ENCODE results near the gene AQP12A.
"Not testable (repeated sequence)": the region's sequence is repeated elsewhere in the genome, so short reads cannot be mapped to it uniquely, and the experiment has no call there.

AQP12A gene

DNA sequence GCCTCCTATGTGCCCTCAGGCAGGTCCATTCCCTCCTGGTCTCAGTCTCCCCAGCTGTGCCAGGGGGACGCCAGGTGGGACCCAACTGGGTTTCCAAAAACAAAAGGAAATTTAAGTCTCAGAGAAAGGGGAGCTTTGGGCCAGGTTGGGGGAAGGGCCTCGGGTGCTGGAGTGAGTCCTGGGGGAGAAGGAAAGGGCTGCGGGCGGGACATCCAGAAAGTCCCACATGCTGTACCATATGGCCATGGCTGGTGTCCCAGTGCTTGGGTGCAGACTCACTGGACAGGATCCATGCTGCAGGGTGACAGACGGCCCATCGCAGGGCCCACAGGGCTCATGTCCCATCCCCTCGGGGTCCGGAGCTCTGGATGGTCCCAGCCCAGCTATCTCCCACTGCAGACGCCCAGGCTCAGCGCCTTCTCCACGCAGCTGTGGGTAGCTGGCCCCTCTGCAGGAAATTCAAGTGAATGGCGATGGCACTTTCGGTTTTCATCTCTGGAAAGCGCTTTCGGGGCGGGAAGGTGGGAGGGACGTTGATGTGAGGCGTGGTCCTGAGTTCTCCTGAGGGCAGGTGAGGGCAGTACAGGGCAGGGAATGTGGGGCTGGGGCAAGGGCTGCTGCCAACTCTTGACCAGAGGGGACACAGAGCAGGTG, 1.1 kb upstream of the AQP12A start:
- not testable (repeated sequence) for H3K36me3 ChIP-seq (ENCODE audit: control insufficient read depth, insufficient read depth, low read length); H3K4me1 ChIP-seq (ENCODE audit: control insufficient read depth, insufficient read depth, low read length, poor library complexity, severe bottlenecking); H3K4me3 ChIP-seq (ENCODE audit: extremely low read depth, insufficient read depth, low read length, poor library complexity, severe bottlenecking); H3K9me3 ChIP-seq (ENCODE audit: control insufficient read depth, low read length); H3K27ac ChIP-seq (ENCODE audit: low read depth, low read length, severe bottlenecking)
- 75 to 97% methylated on average over 1 to 3 of the region's 18 CpGs for WGBS, 2 experiments (ENCODE audit: insufficient coverage in 2 of 2)

DNA sequence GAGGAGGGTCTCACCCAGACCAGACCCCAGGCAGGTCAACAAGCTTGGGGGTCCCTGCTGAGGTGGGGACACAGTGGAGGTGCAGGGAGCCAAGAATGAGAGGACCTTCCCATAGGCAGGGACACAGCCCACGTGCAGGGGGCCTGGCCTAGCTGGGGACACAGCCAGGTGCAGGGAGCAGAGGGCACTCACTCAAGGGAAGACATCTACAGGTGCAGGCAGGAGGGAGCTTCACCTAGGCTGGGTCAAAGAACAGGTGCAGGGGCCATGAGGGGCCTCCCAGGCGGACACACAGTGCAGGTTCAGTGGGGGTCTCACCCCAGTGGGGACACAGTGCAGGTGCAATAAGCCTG, 615 bp upstream of the AQP12A start:
- not testable (repeated sequence) for H3K4me1 ChIP-seq (ENCODE audit: control insufficient read depth, insufficient read depth, low read length, poor library complexity, severe bottlenecking); H3K4me3 ChIP-seq (ENCODE audit: extremely low read depth, insufficient read depth, low read length, poor library complexity, severe bottlenecking); H3K36me3 ChIP-seq (ENCODE audit: control insufficient read depth, insufficient read depth, low read length); H3K27ac ChIP-seq (ENCODE audit: low read depth, low read length, severe bottlenecking); H3K9me3 ChIP-seq (ENCODE audit: control insufficient read depth, low read length)
- WGBS, 2 experiments (ENCODE audit: insufficient coverage in 2 of 2) = 17 to 100% methylated on average over 1 of the region's 2 CpGs

DNA sequence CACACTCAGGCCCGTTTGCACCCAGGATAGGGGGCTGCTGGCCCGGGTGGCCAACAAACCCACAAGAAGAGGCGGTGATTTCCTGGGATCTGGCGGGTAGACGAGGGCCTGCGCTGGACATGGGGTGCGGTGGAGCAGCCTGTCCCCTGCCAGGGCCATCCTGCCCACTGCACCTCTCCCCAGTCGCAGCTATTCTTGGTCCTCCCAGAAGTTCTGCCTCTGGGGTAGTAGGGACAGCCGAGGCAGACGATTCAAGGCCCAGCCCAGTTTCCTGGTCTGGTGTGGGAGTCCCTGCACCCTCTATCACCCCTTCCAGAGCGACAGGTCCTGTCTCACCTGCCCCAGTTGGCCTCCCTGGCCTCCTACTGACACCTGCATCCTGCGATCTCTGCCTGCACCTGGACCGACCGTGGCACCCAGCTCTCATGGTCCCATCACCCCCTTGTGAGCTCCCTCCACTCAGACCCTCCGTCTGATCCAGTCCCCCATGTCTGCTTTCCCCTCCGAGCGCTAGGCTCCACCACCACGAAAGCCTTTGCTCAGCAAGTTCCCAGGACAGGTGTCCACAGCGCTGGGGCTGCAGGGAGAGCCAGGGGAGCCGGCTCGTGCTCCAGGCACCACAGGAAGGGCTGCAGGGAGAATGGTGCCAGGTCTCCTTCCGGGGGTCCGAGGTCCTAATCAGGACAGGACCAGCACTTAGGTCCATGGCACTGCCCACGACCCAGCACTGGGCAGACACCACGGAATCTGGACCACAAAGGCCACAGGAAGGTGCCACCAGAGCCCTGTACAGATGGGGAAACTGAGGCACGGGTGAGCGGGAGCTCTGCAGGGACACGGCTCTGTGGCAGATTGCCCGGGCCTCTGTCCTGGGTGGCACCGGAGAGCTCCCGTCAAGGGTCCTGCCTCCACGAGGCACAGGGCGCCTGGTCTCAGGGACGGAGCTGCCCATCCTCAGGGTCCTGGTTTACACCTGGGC, 1.2 kb downstream of the AQP12A start:
- not testable (repeated sequence) for H3K36me3 ChIP-seq (ENCODE audit: control insufficient read depth, insufficient read depth, low read length); H3K9me3 ChIP-seq (ENCODE audit: control insufficient read depth, low read length); H3K4me1 ChIP-seq (ENCODE audit: control insufficient read depth, insufficient read depth, low read length, poor library complexity, severe bottlenecking); H3K27ac ChIP-seq (ENCODE audit: low read depth, low read length, severe bottlenecking); H3K4me3 ChIP-seq (ENCODE audit: extremely low read depth, insufficient read depth, low read length, poor library complexity, severe bottlenecking)
- 57 to 89% methylated on average over 2 to 4 of the region's 34 CpGs for WGBS, 2 experiments (ENCODE audit: insufficient coverage in 2 of 2)

DNA sequence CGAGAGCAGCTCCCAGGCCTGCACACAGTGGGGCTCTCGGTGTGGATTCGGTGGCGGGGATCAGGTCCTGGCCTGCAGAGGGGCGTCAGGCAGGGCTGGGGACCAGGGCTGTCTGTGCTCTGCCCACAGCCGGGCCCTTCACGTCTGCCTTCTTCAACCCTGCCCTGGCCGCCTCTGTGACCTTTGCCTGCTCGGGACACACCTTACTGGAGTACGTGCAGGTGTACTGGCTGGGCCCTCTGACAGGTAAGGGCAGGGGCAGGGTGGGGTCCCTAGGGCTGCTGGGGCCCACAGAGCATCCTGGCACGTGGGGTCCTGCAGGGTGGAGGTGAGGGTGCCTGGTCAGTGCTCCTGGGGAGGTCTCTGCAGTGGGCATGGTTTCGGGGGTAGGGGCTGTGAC, 2.6 kb downstream of the AQP12A start:
- not testable (repeated sequence) for H3K9me3 ChIP-seq (ENCODE audit: control insufficient read depth, low read length); H3K4me1 ChIP-seq (ENCODE audit: control insufficient read depth, insufficient read depth, low read length, poor library complexity, severe bottlenecking); H3K36me3 ChIP-seq (ENCODE audit: control insufficient read depth, insufficient read depth, low read length); H3K4me3 ChIP-seq (ENCODE audit: extremely low read depth, insufficient read depth, low read length, poor library complexity, severe bottlenecking); H3K27ac ChIP-seq (ENCODE audit: low read depth, low read length, severe bottlenecking)
- no CpG with 5 or more reads among the region's 12 CpGs for WGBS, 2 experiments (ENCODE audit: insufficient coverage in 2 of 2)

DNA sequence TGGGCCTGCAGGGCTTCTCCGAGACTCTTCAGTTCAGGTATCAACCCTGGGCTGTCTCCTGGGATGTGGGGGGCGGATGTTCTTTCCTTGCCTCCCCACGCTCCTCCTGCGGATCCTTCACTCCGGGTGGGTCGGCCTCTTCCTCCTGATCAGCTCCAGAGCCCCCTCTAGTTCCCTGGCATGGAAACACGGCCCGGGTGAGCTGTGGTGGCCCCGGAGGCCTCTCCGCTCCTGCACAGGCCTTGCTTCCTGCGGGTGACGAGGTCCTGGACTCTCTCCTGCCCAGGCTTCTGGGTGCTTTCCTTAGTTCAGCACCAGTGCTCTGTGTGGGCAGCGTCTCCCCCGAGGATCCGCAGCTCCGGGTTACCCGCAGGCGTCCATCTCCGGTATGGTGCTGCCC, 3.9 kb downstream of the AQP12A start:
- no CpG with 5 or more reads among the region's 19 CpGs for WGBS, 2 experiments (ENCODE audit: insufficient coverage in 2 of 2)

DNA sequence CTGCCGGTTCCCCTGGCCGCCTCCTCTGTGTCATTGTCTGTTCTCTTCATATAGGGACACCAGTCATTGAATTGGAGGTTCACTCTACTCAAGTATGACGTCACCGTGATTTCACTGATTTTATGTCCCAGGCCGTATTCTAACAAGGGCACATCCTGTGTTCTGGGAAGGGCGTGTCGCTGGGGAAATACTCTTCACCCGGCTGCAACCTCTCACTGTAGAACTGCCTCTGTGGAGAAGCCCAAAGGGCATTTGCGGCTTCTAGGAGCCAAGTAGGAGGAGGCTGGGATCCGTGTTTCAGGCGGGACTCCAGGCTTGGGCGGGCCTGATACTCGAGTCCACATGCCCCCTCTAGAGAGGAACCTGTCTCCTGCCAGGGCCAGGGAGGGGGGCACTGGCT, 4.8 kb downstream of the AQP12A start:
- H3K9me3 ChIP-seq (ENCODE audit: control insufficient read depth, low read length); H3K4me1 ChIP-seq (ENCODE audit: control insufficient read depth, insufficient read depth, low read length, poor library complexity, severe bottlenecking); H3K27ac ChIP-seq (ENCODE audit: low read depth, low read length, severe bottlenecking); H3K4me3 ChIP-seq (ENCODE audit: extremely low read depth, insufficient read depth, low read length, poor library complexity, severe bottlenecking); H3K36me3 ChIP-seq (ENCODE audit: control insufficient read depth, insufficient read depth, low read length): not testable (repeated sequence)
- WGBS, 2 experiments (ENCODE audit: insufficient coverage in 2 of 2) = no CpG with 5 or more reads among the region's 13 CpGs

More for the DNA sequence above, 3.9 kb downstream of the AQP12A start:
- not testable (repeated sequence) for H3K36me3 ChIP-seq (ENCODE audit: control insufficient read depth, insufficient read depth, low read length); H3K4me1 ChIP-seq (ENCODE audit: control insufficient read depth, insufficient read depth, low read length, poor library complexity, severe bottlenecking); H3K27ac ChIP-seq (ENCODE audit: low read depth, low read length, severe bottlenecking); H3K4me3 ChIP-seq (ENCODE audit: extremely low read depth, insufficient read depth, low read length, poor library complexity, severe bottlenecking); H3K9me3 ChIP-seq (ENCODE audit: control insufficient read depth, low read length)

DNA sequence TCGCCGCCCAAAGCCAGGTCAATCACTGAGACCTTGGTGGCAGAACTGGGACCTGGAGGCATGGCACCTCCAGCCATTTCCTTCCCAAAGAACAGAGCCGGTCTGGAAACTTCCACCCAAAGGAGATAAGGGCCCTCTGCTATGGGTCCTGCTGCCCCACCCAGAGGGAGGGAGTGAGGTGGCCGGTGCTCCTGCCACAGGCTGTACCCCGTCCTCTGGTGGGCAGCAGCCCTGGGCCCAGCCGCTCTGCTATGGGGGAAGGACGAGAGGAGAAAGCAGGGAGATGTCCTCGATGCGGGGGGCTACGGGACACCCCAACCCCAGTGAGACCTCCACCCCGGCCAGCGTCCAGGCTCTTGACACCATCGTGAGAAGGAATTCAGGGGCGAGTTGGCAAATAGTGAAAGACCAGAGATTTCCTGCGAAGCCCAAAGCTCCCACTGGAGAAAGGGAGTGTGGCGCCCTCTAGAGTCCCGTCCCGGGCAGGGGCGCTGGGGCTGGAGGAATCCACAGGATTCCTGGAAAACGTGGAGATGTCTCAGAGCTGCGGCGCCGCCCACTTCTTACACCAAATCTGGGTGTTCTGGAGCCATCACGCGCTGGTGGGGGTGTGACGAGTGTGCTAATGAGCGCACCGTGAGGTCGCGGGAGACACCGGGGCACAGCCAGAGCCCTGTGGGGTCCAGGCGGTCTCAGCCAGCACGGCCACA, 7.3 kb downstream of the AQP12A start:
- not testable (repeated sequence) for H3K9me3 ChIP-seq (ENCODE audit: control insufficient read depth, low read length); H3K27ac ChIP-seq (ENCODE audit: low read depth, low read length, severe bottlenecking)
- no CpG with 5 or more reads among the region's 33 CpGs for WGBS, 2 experiments (ENCODE audit: insufficient coverage in 2 of 2)

DNA sequence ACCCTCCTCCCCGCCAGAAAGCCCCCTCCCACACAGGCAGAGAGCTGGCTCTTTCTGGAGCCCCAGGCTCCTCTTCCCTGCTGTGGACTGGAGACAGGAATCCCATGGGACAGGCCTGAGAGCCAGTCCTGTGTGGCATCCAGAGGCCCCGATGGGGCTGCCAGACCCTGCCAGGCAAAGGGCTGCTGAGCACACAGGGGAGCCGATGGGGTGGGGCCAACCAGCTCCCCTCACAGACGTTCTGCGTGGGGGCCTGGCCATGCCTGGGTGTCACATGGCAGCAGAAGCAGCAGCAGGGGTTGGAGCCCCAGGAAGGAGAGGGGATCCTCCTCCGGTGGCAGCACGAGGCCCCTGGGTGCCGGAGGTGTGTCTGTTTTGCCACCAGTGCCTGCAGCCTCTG, 8.2 kb downstream of the AQP12A start:
- not testable (repeated sequence) for H3K9me3 ChIP-seq (ENCODE audit: control insufficient read depth, low read length); H3K36me3 ChIP-seq (ENCODE audit: control insufficient read depth, insufficient read depth, low read length); H3K27ac ChIP-seq (ENCODE audit: low read depth, low read length, severe bottlenecking); H3K4me3 ChIP-seq (ENCODE audit: extremely low read depth, insufficient read depth, low read length, poor library complexity, severe bottlenecking); H3K4me1 ChIP-seq (ENCODE audit: control insufficient read depth, insufficient read depth, low read length, poor library complexity, severe bottlenecking)
- WGBS, 2 experiments (ENCODE audit: insufficient coverage in 2 of 2) = 72% methylated on average over 4 of the region's 8 CpGs; no CpG with 5 or more reads in 1 of the 2 experiments

More for the DNA sequence above, 7.3 kb downstream of the AQP12A start:
- not testable (repeated sequence) for H3K4me3 ChIP-seq (ENCODE audit: extremely low read depth, insufficient read depth, low read length, poor library complexity, severe bottlenecking); H3K36me3 ChIP-seq (ENCODE audit: control insufficient read depth, insufficient read depth, low read length); H3K4me1 ChIP-seq (ENCODE audit: control insufficient read depth, insufficient read depth, low read length, poor library complexity, severe bottlenecking)

DNA sequence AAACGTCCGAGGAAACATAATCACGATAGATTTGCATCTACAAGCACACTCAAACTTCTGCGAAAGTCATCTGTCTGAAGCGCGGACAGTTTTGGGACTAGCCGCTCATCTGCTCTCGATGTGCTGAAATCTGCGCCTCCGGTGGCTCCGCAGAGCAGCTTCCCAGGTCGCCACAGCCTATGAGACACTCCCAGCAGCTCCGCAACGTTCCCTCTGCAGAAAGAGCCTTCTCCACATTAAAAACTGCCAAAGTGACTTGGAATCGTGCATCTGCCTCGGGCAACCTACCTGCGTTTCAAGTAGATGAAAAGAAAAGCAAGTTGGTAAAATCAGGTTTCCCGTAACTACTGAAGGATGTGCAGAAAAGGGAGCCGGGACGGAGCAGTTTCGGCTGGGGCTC, 8.9 kb downstream of the AQP12A start:
- 93 to 100% methylated on average over 2 to 13 of the region's 21 CpGs for WGBS, 2 experiments (ENCODE audit: insufficient coverage in 2 of 2)
- H3K27ac ChIP-seq (ENCODE audit: low read depth, low read length, severe bottlenecking); H3K4me3 ChIP-seq (ENCODE audit: extremely low read depth, insufficient read depth, low read length, poor library complexity, severe bottlenecking); H3K9me3 ChIP-seq (ENCODE audit: control insufficient read depth, low read length); H3K4me1 ChIP-seq (ENCODE audit: control insufficient read depth, insufficient read depth, low read length, poor library complexity, severe bottlenecking); H3K36me3 ChIP-seq (ENCODE audit: control insufficient read depth, insufficient read depth, low read length): not testable (repeated sequence)

DNA sequence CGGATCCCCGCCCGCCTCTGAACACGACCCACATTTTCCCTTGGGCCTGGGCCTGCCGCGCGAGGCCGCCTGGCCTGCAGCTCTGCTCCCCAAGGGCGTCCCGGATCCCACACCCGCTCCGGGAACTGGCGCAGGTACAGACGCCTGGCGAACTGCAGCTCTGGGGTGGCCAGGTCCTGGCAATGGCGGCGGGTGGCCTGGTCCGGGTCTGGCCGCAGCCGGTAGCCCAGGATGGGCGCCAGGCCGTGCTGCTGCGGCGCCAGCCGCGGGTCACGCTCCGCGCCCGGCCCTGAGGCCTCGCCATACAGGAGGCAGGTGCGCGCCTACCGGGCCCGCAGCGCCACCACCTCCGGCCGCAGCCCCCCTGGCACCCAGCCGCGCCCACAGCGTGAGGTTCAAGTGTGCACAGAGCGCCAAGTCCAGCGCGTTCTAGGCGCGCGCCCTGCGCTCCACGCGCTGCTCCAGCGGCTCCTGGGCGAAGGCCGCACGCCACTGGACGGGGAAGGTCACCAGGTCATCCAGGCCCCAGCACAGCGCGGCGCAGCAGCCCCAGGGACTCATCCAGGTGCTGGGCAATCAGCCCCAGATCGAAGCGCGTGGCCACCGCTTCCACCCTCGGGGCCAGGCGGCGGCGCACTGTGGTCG, 9.5 kb downstream of the AQP12A start:
- H3K9me3 ChIP-seq (ENCODE audit: control insufficient read depth, low read length) = no peaks in the 10 kb centered on the region
- H3K4me1 ChIP-seq (ENCODE audit: control insufficient read depth, insufficient read depth, low read length, poor library complexity, severe bottlenecking) = no peaks in the 10 kb centered on the region
- 94 to 95% methylated on average over 66 of the region's 67 CpGs for WGBS, 2 experiments (ENCODE audit: insufficient coverage in 2 of 2)
- H3K27ac ChIP-seq (ENCODE audit: low read depth, low read length, severe bottlenecking) = no peak overlapping the region
- H3K4me3 ChIP-seq (ENCODE audit: extremely low read depth, insufficient read depth, low read length, poor library complexity, severe bottlenecking) = no peak overlapping the region
- no peaks in the 10 kb centered on the region for H3K36me3 ChIP-seq (ENCODE audit: control insufficient read depth, insufficient read depth, low read length)
